IMR-90 (cell line): ENCODE results near the gene CDH23. TPM values are rescaled to one million over a fixed set of nuclear protein-coding genes. Genes with fewer than 3 reads are reported as not detected.

Experiments
- ATAC-seq: fragments of 200-7000 bp; cut with Tn5 transposase; 2 replicates; pipeline ENCODE4 v1.9.1; 2020; ENCODE audit warnings: low read depth, mild to moderate bottlenecking, moderate library complexity
- BruUV-seq: library from RNA; stranded (reverse); fragments of 400-500 nt; replicated peaks from 2 replicates; lab custom pipeline; 2021; lab: Mats Ljungman, UMichigan
- CTCF ChIA-PET: fragments of 300-600 bp; formaldehyde crosslinking; extraction: SDS; loops from one replicate; lab custom pipeline; 2021; ENCODE audit warnings: antibody characterized with exemption; lab: Yijun Ruan, JAX
- POLR2A ChIA-PET: fragments of 300-600 bp; sonication (Branson Sonifier 250); formaldehyde crosslinking; loops from one replicate; lab custom pipeline; 2022; ENCODE audit warnings: antibody characterized with exemption; ENCODE audit not compliant: unreplicated experiment; lab: Charles Lee
- DNase-seq: peaks from one replicate; pipeline ENCODE4 v3.0.0; 2013
- H2AFZ ChIP-seq: replicated peaks from 2 replicates; pipeline ENCODE3; 2013; ENCODE audit warnings: low read length, mild to moderate bottlenecking; ENCODE audit not compliant: poor library complexity
- H2AK5ac ChIP-seq: 2 replicates; pipeline ENCODE4 v1.6.1; 2013; ENCODE audit warnings: low read depth, low read length, inconsistent platforms
- H2AK9ac ChIP-seq: replicated peaks from 2 replicates; pipeline ENCODE3; 2013; ENCODE audit warnings: mild to moderate bottlenecking, low read depth, low read length, moderate library complexity; ENCODE audit not compliant: poor library complexity
- H2BK120ac ChIP-seq: 2 replicates; pipeline ENCODE4 v1.6.1; 2013; ENCODE audit warnings: low read depth, low read length, inconsistent platforms
- H2BK15ac ChIP-seq: 3 replicates; pipeline ENCODE4 v1.6.1; 2013; ENCODE audit warnings: low read depth, low read length, inconsistent platforms
- H2BK20ac ChIP-seq: 2 replicates; pipeline ENCODE4 v1.6.1; 2013; ENCODE audit warnings: low read depth, mild to moderate bottlenecking, inconsistent platforms, low read length, moderate library complexity
- H2BK5ac ChIP-seq: 2 replicates; pipeline ENCODE4 v1.6.1; 2013; ENCODE audit warnings: mild to moderate bottlenecking, low read depth, low read length, inconsistent platforms; ENCODE audit not compliant: poor library complexity, severe bottlenecking
- H3K14ac ChIP-seq: replicated peaks from 2 replicates; pipeline ENCODE4 v1.6.1; 2013; ENCODE audit warnings: low read depth, low read length, inconsistent platforms
- H3K18ac ChIP-seq: 2 replicates; pipeline ENCODE4 v1.6.1; 2013; ENCODE audit warnings: low read depth, low read length, control low read depth
- H3K23ac ChIP-seq: 2 replicates; pipeline ENCODE4 v1.6.1; 2013; ENCODE audit warnings: low read depth, low read length, inconsistent platforms
- H3K27ac ChIP-seq: 2 replicates; pipeline ENCODE4 v1.5.1; 2013; ENCODE audit warnings: mild to moderate bottlenecking, control low read depth, low read length; ENCODE audit not compliant: insufficient read depth
- H3K27me3 ChIP-seq: 2 replicates; pipeline ENCODE4 v1.6.1; 2013; ENCODE audit warnings: low read length; ENCODE audit not compliant: control insufficient read depth, insufficient read depth
- H3K36me3 ChIP-seq: 2 replicates; pipeline ENCODE4 v1.6.1; 2013; ENCODE audit warnings: low read length, mixed read lengths; ENCODE audit not compliant: control insufficient read depth, insufficient read depth
- H3K4ac ChIP-seq: 2 replicates; pipeline ENCODE4 v1.6.1; 2013; ENCODE audit warnings: low read depth, low read length, inconsistent platforms
- H3K4me1 ChIP-seq: 2 replicates; pipeline ENCODE4 v1.6.1; 2013; ENCODE audit warnings: low read length, mixed read lengths; ENCODE audit not compliant: control insufficient read depth, insufficient read depth
- H3K4me2 ChIP-seq: 2 replicates; pipeline ENCODE4 v1.6.1; 2013; ENCODE audit warnings: low read depth, mild to moderate bottlenecking, control low read depth, low read length, moderate library complexity
- H3K4me3 ChIP-seq: 2 replicates; pipeline ENCODE4 v1.5.1; 2013; ENCODE audit warnings: low read depth, mild to moderate bottlenecking, control low read depth, low read length, moderate library complexity; ENCODE audit not compliant: insufficient read depth
- H3K56ac ChIP-seq: 2 replicates; pipeline ENCODE4 v1.6.1; 2013; ENCODE audit warnings: low read length, inconsistent platforms; ENCODE audit not compliant: insufficient read depth; ENCODE audit errors: extremely low read depth
- H3K79me1 ChIP-seq, 2 experiments: 2 replicates each; pipeline ENCODE4 v1.6.1; 2013; ENCODE audit warnings: low read length in 2 of 2, inconsistent platforms in 1 of 2, low read depth in 1 of 2
- H3K9ac ChIP-seq: 2 replicates; pipeline ENCODE4 v1.6.1; 2013; ENCODE audit warnings: low read depth, low read length, control low read depth
- H3K9me1 ChIP-seq: 2 replicates; pipeline ENCODE4 v1.6.1; 2013; ENCODE audit warnings: low read length, inconsistent platforms; ENCODE audit not compliant: insufficient read depth
- H3K9me3 ChIP-seq: 2 replicates; pipeline ENCODE4 v1.6.1; 2013; ENCODE audit warnings: low read length; ENCODE audit not compliant: control insufficient read depth, insufficient read depth
- H4K20me1 ChIP-seq: 2 replicates; pipeline ENCODE4 v1.6.1; 2013; ENCODE audit warnings: low read length, inconsistent platforms; ENCODE audit not compliant: insufficient read depth
- H4K5ac ChIP-seq: 2 replicates; pipeline ENCODE4 v1.6.1; 2013; ENCODE audit warnings: mild to moderate bottlenecking, low read depth, low read length, control low read depth
- H4K8ac ChIP-seq, 2 experiments: 2 replicates each; pipeline ENCODE4 v1.6.1; 2013; ENCODE audit warnings: low read depth in 2 of 2, low read length in 2 of 2, control low read depth in 1 of 2, inconsistent platforms in 1 of 2
- H4K91ac ChIP-seq: 2 replicates; pipeline ENCODE4 v1.6.1; 2013; ENCODE audit warnings: low read depth, low read length, inconsistent platforms; ENCODE audit not compliant: insufficient read depth
- BHLHE40 ChIP-seq: fragments of 150-350 bp; IDR thresholded peaks from 2 replicates; pipeline ENCODE4 v1.6.1; 2016; ENCODE audit warnings: mild to moderate bottlenecking, low read depth, low read length
- CEBPB ChIP-seq: IDR thresholded peaks from 2 replicates; pipeline ENCODE4 v1.6.1; 2012; ENCODE audit warnings: low read depth, low read length, improper control_type of control experiment
- CHD1 ChIP-seq: IDR thresholded peaks from 2 replicates; pipeline ENCODE4 v1.6.1; 2012; ENCODE audit warnings: low read depth, low read length, improper control_type of control experiment
- CTCF ChIP-seq: conservative IDR thresholded peaks from 2 replicates; pipeline ENCODE4 v1.5.1; 2012; ENCODE audit warnings: mild to moderate bottlenecking, low read depth, low read length, improper control_type of control experiment
- ELK1 ChIP-seq: fragments of 150-350 bp; IDR thresholded peaks from 2 replicates; pipeline ENCODE4 v1.6.1; 2016; ENCODE audit warnings: low read depth, mild to moderate bottlenecking, low read length, moderate library complexity, borderline replicate concordance
- FOS ChIP-seq: fragments of 150-350 bp; IDR thresholded peaks from 2 replicates; pipeline ENCODE4 v1.6.1; 2016; ENCODE audit warnings: low read depth, low read length
- MAFK ChIP-seq: IDR thresholded peaks from 2 replicates; pipeline ENCODE4 v1.6.1; 2012; ENCODE audit warnings: low read depth, low read length, improper control_type of control experiment
- MAZ ChIP-seq: IDR thresholded peaks from 2 replicates; pipeline ENCODE4 v1.6.1; 2012; ENCODE audit warnings: low read depth, mild to moderate bottlenecking, low read length, improper control_type of control experiment, moderate library complexity, borderline replicate concordance
- MXI1 ChIP-seq: IDR thresholded peaks from 2 replicates; pipeline ENCODE4 v1.6.1; 2012; ENCODE audit warnings: low read depth, mild to moderate bottlenecking, low read length, moderate library complexity, borderline replicate concordance
- NFE2L2 ChIP-seq: fragments of 150-350 bp; IDR thresholded peaks from 2 replicates; pipeline ENCODE4 v1.6.1; 2016; ENCODE audit warnings: low read depth, mild to moderate bottlenecking, low read length
- POLR2A ChIP-seq: IDR thresholded peaks from 2 replicates; pipeline ENCODE4 v1.6.1; 2012; ENCODE audit warnings: mild to moderate bottlenecking, low read depth, low read length
- RAD21 ChIP-seq: IDR thresholded peaks from 2 replicates; pipeline ENCODE4 v1.6.1; 2012; ENCODE audit warnings: low read length, improper control_type of control experiment
- RCOR1 ChIP-seq: IDR thresholded peaks from 2 replicates; pipeline ENCODE4 v1.6.1; 2012; ENCODE audit warnings: mild to moderate bottlenecking, low read length, improper control_type of control experiment; ENCODE audit not compliant: insufficient replicate concordance
- RFX5 ChIP-seq: IDR thresholded peaks from 2 replicates; pipeline ENCODE4 v1.8.0; 2012; ENCODE audit warnings: low read depth, mild to moderate bottlenecking, low read length, moderate library complexity
- SMC3 ChIP-seq: fragments of 150-350 bp; IDR thresholded peaks from 2 replicates; pipeline ENCODE4 v1.6.1; 2016; ENCODE audit warnings: low read depth, mild to moderate bottlenecking, antibody characterized with exemption, low read length, moderate library complexity
- USF2 ChIP-seq: fragments of 150-350 bp; IDR thresholded peaks from 2 replicates; pipeline ENCODE4 v1.6.1; 2017; ENCODE audit warnings: mild to moderate bottlenecking, antibody characterized with exemption, low read length, low read depth
- WGBS, 2 experiments: methylation state at CpG; one replicate each; pipeline versions ENCODE4 v1.1.5 to v1.1.7; 2013; ENCODE audit warnings: missing lambda C conversion rate in 2 of 2; ENCODE audit not compliant: insufficient read length in 1 of 2; ENCODE audit errors: extremely low coverage in 2 of 2; 5-methylcytosine and 5-hydroxymethylcytosine counted together
- dilution Hi-C: fragments of 300-500 bp; cut with HindIII; formaldehyde crosslinking; loops from one replicate; pipeline ENCODE4 v1.14.3; 2018; ENCODE audit warnings: low sequenced_read_pairs; ENCODE audit not compliant: unreplicated experiment
- in situ Hi-C: fragments of 300-500 bp; cut with MboI; formaldehyde crosslinking; loops from 3 replicates; pipeline ENCODE4 v1.14.3; 2019; ENCODE audit warnings: low sequenced_read_pairs, inconsistent platforms, mixed read lengths
- intact Hi-C: fragments of 100-400 bp; cut with micrococcal nuclease; formaldehyde crosslinking; loops from 2 replicates; pipeline ENCODE4 v1.10.0; 2022
- polyA plus RNA-seq, 3 experiments: library from polyadenylated mRNA; depleted of rRNA; stranded (reverse); fragments of >200 nt; gene quantifications; 2 replicates each; pipeline ENCODE4 v1.2.3, GENCODE V29; 2012; ENCODE audit warnings: low replicate concordance in 1 of 3
- total RNA-seq: library from RNA; depleted of rRNA; stranded (reverse); fragments of >200 nt; gene quantifications from 2 replicates; pipeline ENCODE4 v1.2.3, GENCODE V29; 2012

CDH23 gene
- total and polyA plus RNA-seq, 2 of the 4 experiments (the other 2 are of a cell fraction) = under 0.01 to 0.03 TPM

- Histone ChIP-seq H3K27me3 (peaks cover 54% of the 10 kb centered on the region), H2BK5ac (no peak overlapping the region), H3K27ac (no peak overlapping the region), H2BK120ac (no peak overlapping the region), H2AFZ (no peak overlapping the region), H3K14ac (no peak overlapping the region), H3K23ac (no peak overlapping the region), H3K36me3 (no peaks in the 10 kb centered on the region), H3K4me2 (no peak overlapping the region), H3K4me1 (no peaks in the 10 kb centered on the region), H3K4ac (no peak overlapping the region), H3K18ac (no peak overlapping the region), H4K20me1 (no peaks in the 10 kb centered on the region), H3K9me1 (no peaks in the 10 kb centered on the region), H4K91ac (no peak overlapping the region), H3K4me3 (no peak overlapping the region), H3K9me3 (no peaks in the 10 kb centered on the region), H2BK15ac (no peak overlapping the region), H2AK9ac (no peak overlapping the region), H3K9ac (no peak overlapping the region), H3K79me1 (no peaks in the 10 kb centered on the region), H3K56ac (no peak overlapping the region), H2BK20ac (no peak overlapping the region), H4K8ac (no peak overlapping the region), H2AK5ac (no peak overlapping the region), H4K5ac (no peak overlapping the region)
- in situ Hi-C loops = no loop called here
- dilution Hi-C loops = no loop called here
- no peak for ATAC-seq
- BruUV-seq = no TSS peak
- TF ChIP-seq POLR2A (no peak), MAZ (no peak), NFE2L2 (no peak), MXI1 (no peak), CHD1 (no peak), CTCF (no peak), ELK1 (no peak), USF2 (no peak), BHLHE40 (no peak), RCOR1 (no peak), MAFK (no peak), FOS (no peak), RFX5 (no peak), CEBPB (no peak), RAD21 (no peak), SMC3 (no peak)
- ChIA-PET POLR2A (no interaction called here), CTCF (no interaction called here)
- intact Hi-C loops = no loop called here
- no peak for DNase-seq
- 34% methylated on average over 2 of the region's 4 CpGs; no CpG with 5 or more reads in 1 of the 2 experiments for WGBS, 2 experiments
Measured at GRCh38 chr10:71629131-71629530, 232.4 kb downstream of the CDH23 start.
